SJSA1 (cell line): ENCODE results near the gene GSTT4. TPM values are rescaled to one million over a fixed set of nuclear protein-coding genes. Genes with fewer than 3 reads are reported as not detected.
"Not testable (repeated sequence)": the region's sequence is repeated elsewhere in the genome, so short reads cannot be mapped to it uniquely, and the experiment has no call there.

Source experiments
- DNase-seq, 2 experiments: peaks; one replicate each; pipeline ENCODE4 v3.0.0-alpha.2; 2015 to 2020; ENCODE audit warnings: low spot score in 2 of 2, low read depth in 1 of 2
- H3K27ac ChIP-seq: fragments of 250-450 bp; sonication (Bioruptor Pico); 2 replicates; pipeline ENCODE4 v1.5.1; 2020; ENCODE audit warnings: mild to moderate bottlenecking, moderate library complexity
- H3K27me3 ChIP-seq: fragments of 250-450 bp; sonication (Bioruptor Pico); replicated peaks from 2 replicates; pipeline ENCODE4 v1.5.1; 2020; ENCODE audit warnings: mild to moderate bottlenecking, moderate library complexity
- H3K36me3 ChIP-seq: fragments of 250-450 bp; sonication (Bioruptor Pico); 2 replicates; pipeline ENCODE4 v1.5.1; 2020; ENCODE audit warnings: mild to moderate bottlenecking
- H3K4me1 ChIP-seq: fragments of 250-450 bp; sonication (Bioruptor Pico); replicated peaks from 2 replicates; pipeline ENCODE4 v1.6.1; 2021; ENCODE audit warnings: mild to moderate bottlenecking
- H3K4me3 ChIP-seq: fragments of 250-450 bp; sonication (Bioruptor Pico); 2 replicates; pipeline ENCODE4 v1.5.1; 2020; ENCODE audit warnings: mild to moderate bottlenecking
- H3K9me3 ChIP-seq: fragments of 250-450 bp; sonication (Bioruptor Pico); replicated peaks from 2 replicates; pipeline ENCODE4 v1.5.1; 2020; ENCODE audit warnings: mild to moderate bottlenecking
- total RNA-seq: library from RNA; depleted of rRNA; stranded (reverse); fragments of >200 nt; shearing (Covaris generic); gene quantifications from 2 replicates; pipeline ENCODE4 v1.2.3, GENCODE V29; 2014

The GSTT4 gene
- total RNA-seq, 1 experiment from 2014 or later, result not detected

GRCh38 chr22:23993080-23993479, 12.2 kb downstream of the GSTT4 start:
- H3K27ac ChIP-seq, H3K4me3 ChIP-seq, DNase-seq, H3K27me3 ChIP-seq, H3K9me3 ChIP-seq, H3K36me3 ChIP-seq, H3K4me1 ChIP-seq: not testable (repeated sequence)

GRCh38 chr22:23989583-23990244, 15.5 kb downstream of the GSTT4 start:
- H3K27ac ChIP-seq, H3K27me3 ChIP-seq, H3K4me3 ChIP-seq, H3K36me3 ChIP-seq, H3K9me3 ChIP-seq, H3K4me1 ChIP-seq: not testable (repeated sequence)
- peak in 1 of 2 experiments; percentile 43 for DNase-seq

- H3K4me1 ChIP-seq, DNase-seq, H3K27ac ChIP-seq, H3K9me3 ChIP-seq, H3K36me3 ChIP-seq, H3K4me3 ChIP-seq, H3K27me3 ChIP-seq: not testable (repeated sequence)
Measured at GRCh38 chr22:23986538-23987178, 18.6 kb downstream of the GSTT4 start.

- not testable (repeated sequence) for H3K27me3 ChIP-seq, H3K9me3 ChIP-seq, DNase-seq, H3K36me3 ChIP-seq, H3K27ac ChIP-seq, H3K4me1 ChIP-seq, H3K4me3 ChIP-seq
Measured at GRCh38 chr22:23986089-23986488, 19.2 kb downstream of the GSTT4 start.

- no peak for DNase-seq
- Histone ChIP-seq H3K4me3 (no peak overlapping the region), H3K4me1 (no peaks in the 10 kb centered on the region)
Measured at GRCh38 chr22:23984430-23984829, 20.8 kb downstream of the GSTT4 start.

GRCh38 chr22:23980567-23980966, 24.7 kb downstream of the GSTT4 start:
- DNase-seq, H3K27ac ChIP-seq, H3K27me3 ChIP-seq, H3K9me3 ChIP-seq, H3K4me3 ChIP-seq, H3K4me1 ChIP-seq, H3K36me3 ChIP-seq: not testable (repeated sequence)

More at GRCh38 chr22:23984430-23984829, 20.8 kb downstream of the GSTT4 start:
- no peak overlapping the region for H3K27ac ChIP-seq
- no peaks in the 10 kb centered on the region for H3K9me3 ChIP-seq
- H3K36me3 ChIP-seq, result no peaks in the 10 kb centered on the region
- no peaks in the 10 kb centered on the region for H3K27me3 ChIP-seq

GRCh38 chr22:23979557-23980240, 25.6 kb downstream of the GSTT4 start, which contains the start of gene GSTT2:
Gene GSTT2 (plus strand): TSS chr22:23980134.
- not testable (repeated sequence) for H3K9me3 ChIP-seq, H3K27ac ChIP-seq, H3K27me3 ChIP-seq, H3K4me1 ChIP-seq, H3K4me3 ChIP-seq, H3K36me3 ChIP-seq, DNase-seq

- not testable (repeated sequence) for H3K4me1 ChIP-seq, DNase-seq, H3K27ac ChIP-seq, H3K4me3 ChIP-seq, H3K36me3 ChIP-seq, H3K9me3 ChIP-seq, H3K27me3 ChIP-seq
Measured at GRCh38 chr22:23977304-23977703, 27.9 kb downstream of the GSTT4 start.

- not testable (repeated sequence) for H3K27ac ChIP-seq, H3K27me3 ChIP-seq, DNase-seq, H3K9me3 ChIP-seq, H3K4me3 ChIP-seq, H3K4me1 ChIP-seq
- H3K36me3 ChIP-seq, result peaks cover 22% of the 10 kb centered on the region
Measured at GRCh38 chr22:23974836-23975352, 30.4 kb downstream of the GSTT4 start.

GRCh38 chr22:23974345-23974744, 30.9 kb downstream of the GSTT4 start, which contains the start of gene DDT:
Gene DDT (minus strand): TSS chr22:23974441. CDS start chr22:23974414, 27 bp downstream.
- not testable (repeated sequence) for H3K9me3 ChIP-seq, H3K27me3 ChIP-seq, DNase-seq, H3K4me1 ChIP-seq, H3K4me3 ChIP-seq, H3K27ac ChIP-seq
- peaks cover 27% of the 10 kb centered on the region for H3K36me3 ChIP-seq

- DNase-seq, H3K4me1 ChIP-seq, H3K27me3 ChIP-seq, H3K27ac ChIP-seq, H3K9me3 ChIP-seq, H3K4me3 ChIP-seq: not testable (repeated sequence)
- H3K36me3 ChIP-seq, result peaks cover 31% of the 10 kb centered on the region
Measured at GRCh38 chr22:23971927-23972326, 33.3 kb downstream of the GSTT4 start.

GRCh38 chr22:23970816-23971486, 34.3 kb downstream of the GSTT4 start:
- Histone ChIP-seq H3K4me1 (no peaks in the 10 kb centered on the region), H3K9me3 (no peaks in the 10 kb centered on the region), H3K27ac (no peak overlapping the region), H3K27me3 (no peaks in the 10 kb centered on the region), H3K4me3 (no peak overlapping the region), H3K36me3 (peaks cover 31% of the 10 kb centered on the region)
- DNase-seq, result no peak

GRCh38 chr22:23970201-23970641, 35.0 kb downstream of the GSTT4 start:
- H3K9me3 ChIP-seq, result no peaks in the 10 kb centered on the region
- H3K27me3 ChIP-seq, result no peaks in the 10 kb centered on the region
- no peak overlapping the region for H3K4me3 ChIP-seq
- peaks cover 31% of the 10 kb centered on the region for H3K36me3 ChIP-seq
- no peaks in the 10 kb centered on the region for H3K4me1 ChIP-seq
- DNase-seq, result no peak
- no peak overlapping the region for H3K27ac ChIP-seq
